ENCODE results near the gene SRP68. TPM values are rescaled to one million over a fixed set of nuclear protein-coding genes. Genes with fewer than 3 reads are reported as not detected.
A peak's percentile ranks its signal among the peaks of the same experiment; 100 is the strongest.

SRP68 gene
- total and polyA plus RNA-seq, 2 donors (not counting 1 experiment from before 2014, with no cell fraction given): 34.0 to 68.6 TPM

GRCh38 chr17:76081295-76082210, 9.2 kb upstream of the SRP68 start:
- DNase-seq (ENCODE audit: low read depth in 2 of 2): no peak
- no peak overlapping the region for H2AFZ ChIP-seq (ENCODE audit: low read length)
- no peaks in the 10 kb centered on the region for H3K4me1 ChIP-seq (ENCODE audit: control insufficient read depth, extremely low read depth, insufficient read depth, low read length)
- no peak overlapping the region for H3K9ac ChIP-seq (ENCODE audit: insufficient read depth, low read length)
- no peaks in the 10 kb centered on the region for H3K9me3 ChIP-seq (ENCODE audit: control insufficient read depth, insufficient read depth, low read depth, low read length)
- H4K20me1 ChIP-seq (ENCODE audit: control insufficient read depth, extremely low read depth, insufficient read depth, low read length): no peaks in the 10 kb centered on the region
- H3K4me3 ChIP-seq (replicated peaks in 1 of 4; ENCODE audit: control extremely low read depth in 1 of 4, insufficient read depth in 1 of 4, low read depth in 3 of 4, low read length in 4 of 4): no peak overlapping the region
- no peak overlapping the region for H3K27ac ChIP-seq (ENCODE audit: insufficient read depth, low read length)
- H3K4me2 ChIP-seq (ENCODE audit: extremely low read depth, insufficient read depth, low read length): no peak overlapping the region
- peaks cover 15% of the 10 kb centered on the region for H3K36me3 ChIP-seq (ENCODE audit: control insufficient read depth, insufficient read depth, low read length)
- no peaks in the 10 kb centered on the region for H3K79me2 ChIP-seq (ENCODE audit: control insufficient read depth, insufficient read depth, low read length)
- H3K27me3 ChIP-seq (ENCODE audit: control insufficient read depth, insufficient read depth, low read length): peaks cover 37% of the 10 kb centered on the region
- TF ChIP-seq EZH2 (IDR thresholded peaks at IDR 0.05; ENCODE audit: low read length, missing control alignments) (no peak), CTCF (conservative IDR thresholded peaks at IDR 0.05 in 1 of 2, IDR thresholded peaks at IDR 0.05 in 1 of 2; ENCODE audit: low read depth in 1 of 2, low read length in 2 of 2) (no peak)

- no peak overlapping the region for H3K4me2 ChIP-seq (ENCODE audit: extremely low read depth, insufficient read depth, low read length)
- no peak overlapping the region for H3K4me3 ChIP-seq (replicated peaks in 1 of 4; ENCODE audit: control extremely low read depth in 1 of 4, insufficient read depth in 1 of 4, low read depth in 3 of 4, low read length in 4 of 4)
- no peaks in the 10 kb centered on the region for H3K4me1 ChIP-seq (ENCODE audit: control insufficient read depth, extremely low read depth, insufficient read depth, low read length)
- H4K20me1 ChIP-seq (ENCODE audit: control insufficient read depth, extremely low read depth, insufficient read depth, low read length): no peaks in the 10 kb centered on the region
- H2AFZ ChIP-seq (ENCODE audit: low read length): no peak overlapping the region
- DNase-seq (ENCODE audit: low read depth in 2 of 2): no peak
- H3K9ac ChIP-seq (ENCODE audit: insufficient read depth, low read length): no peak overlapping the region
- no peaks in the 10 kb centered on the region for H3K79me2 ChIP-seq (ENCODE audit: control insufficient read depth, insufficient read depth, low read length)
- H3K9me3 ChIP-seq (ENCODE audit: control insufficient read depth, insufficient read depth, low read depth, low read length): no peaks in the 10 kb centered on the region
- H3K27me3 ChIP-seq (ENCODE audit: control insufficient read depth, insufficient read depth, low read length): peaks cover 44% of the 10 kb centered on the region
- no peak overlapping the region for H3K27ac ChIP-seq (ENCODE audit: insufficient read depth, low read length)
- peaks cover 13% of the 10 kb centered on the region for H3K36me3 ChIP-seq (ENCODE audit: control insufficient read depth, insufficient read depth, low read length)
- TF ChIP-seq CTCF (conservative IDR thresholded peaks at IDR 0.05 in 1 of 2, IDR thresholded peaks at IDR 0.05 in 1 of 2; ENCODE audit: low read depth in 1 of 2, low read length in 2 of 2): no peak
- TF ChIP-seq EZH2 (IDR thresholded peaks at IDR 0.05; ENCODE audit: low read length, missing control alignments): no peak
Observed at GRCh38 chr17:76080768-76081287, 8.5 kb upstream of the SRP68 start.

- H3K79me2 ChIP-seq (ENCODE audit: control insufficient read depth, insufficient read depth, low read length): no peaks in the 10 kb centered on the region
- H3K36me3 ChIP-seq (ENCODE audit: control insufficient read depth, insufficient read depth, low read length): peaks cover 10% of the 10 kb centered on the region
- no peaks in the 10 kb centered on the region for H4K20me1 ChIP-seq (ENCODE audit: control insufficient read depth, extremely low read depth, insufficient read depth, low read length)
- TF ChIP-seq CTCF (conservative IDR thresholded peaks at IDR 0.05 in 1 of 2, IDR thresholded peaks at IDR 0.05 in 1 of 2; ENCODE audit: low read depth in 1 of 2, low read length in 2 of 2): peak in 1 of 2 donors; percentile 9
- TF ChIP-seq EZH2 (IDR thresholded peaks at IDR 0.05; ENCODE audit: low read length, missing control alignments): no peak
- H3K9ac ChIP-seq (ENCODE audit: insufficient read depth, low read length): no peak overlapping the region
- H3K4me2 ChIP-seq (ENCODE audit: extremely low read depth, insufficient read depth, low read length): no peak overlapping the region
- H3K4me3 ChIP-seq (replicated peaks in 1 of 4; ENCODE audit: control extremely low read depth in 1 of 4, insufficient read depth in 1 of 4, low read depth in 3 of 4, low read length in 4 of 4): no peak overlapping the region
- no peaks in the 10 kb centered on the region for H3K4me1 ChIP-seq (ENCODE audit: control insufficient read depth, extremely low read depth, insufficient read depth, low read length)
- DNase-seq (ENCODE audit: low read depth in 2 of 2): no peak
- H3K9me3 ChIP-seq (ENCODE audit: control insufficient read depth, insufficient read depth, low read depth, low read length): no peaks in the 10 kb centered on the region
- no peak overlapping the region for H3K27ac ChIP-seq (ENCODE audit: insufficient read depth, low read length)
- no peak overlapping the region for H2AFZ ChIP-seq (ENCODE audit: low read length)
- peaks cover 51% of the 10 kb centered on the region for H3K27me3 ChIP-seq (ENCODE audit: control insufficient read depth, insufficient read depth, low read length)
Observed at GRCh38 chr17:76079956-76080767, 7.8 kb upstream of the SRP68 start.
